Measurements from ENCODE around the gene CYTH4. TPM values are rescaled to one million over a fixed set of nuclear protein-coding genes. Genes with fewer than 3 reads are reported as not detected.
A peak's percentile ranks its signal among the peaks of the same experiment; 100 is the strongest.

Gene CYTH4
- polyA plus RNA-seq, 1 donor from 2014 or later = not detected

GRCh38 chr22:37320726-37321677 lies 38.7 kb downstream of the CYTH4 start:
- Histone ChIP-seq H3K9me2 (ENCODE audit: insufficient read depth, low read length) (no peaks in the 10 kb centered on the region), H3K27me3 (ENCODE audit: insufficient read depth, low read depth, low read length) (peaks cover 36% of the 10 kb centered on the region)

GRCh38 chr22:37324340-37325038 lies 42.2 kb downstream of the CYTH4 start:
- TF ChIP-seq, protein P1, sequence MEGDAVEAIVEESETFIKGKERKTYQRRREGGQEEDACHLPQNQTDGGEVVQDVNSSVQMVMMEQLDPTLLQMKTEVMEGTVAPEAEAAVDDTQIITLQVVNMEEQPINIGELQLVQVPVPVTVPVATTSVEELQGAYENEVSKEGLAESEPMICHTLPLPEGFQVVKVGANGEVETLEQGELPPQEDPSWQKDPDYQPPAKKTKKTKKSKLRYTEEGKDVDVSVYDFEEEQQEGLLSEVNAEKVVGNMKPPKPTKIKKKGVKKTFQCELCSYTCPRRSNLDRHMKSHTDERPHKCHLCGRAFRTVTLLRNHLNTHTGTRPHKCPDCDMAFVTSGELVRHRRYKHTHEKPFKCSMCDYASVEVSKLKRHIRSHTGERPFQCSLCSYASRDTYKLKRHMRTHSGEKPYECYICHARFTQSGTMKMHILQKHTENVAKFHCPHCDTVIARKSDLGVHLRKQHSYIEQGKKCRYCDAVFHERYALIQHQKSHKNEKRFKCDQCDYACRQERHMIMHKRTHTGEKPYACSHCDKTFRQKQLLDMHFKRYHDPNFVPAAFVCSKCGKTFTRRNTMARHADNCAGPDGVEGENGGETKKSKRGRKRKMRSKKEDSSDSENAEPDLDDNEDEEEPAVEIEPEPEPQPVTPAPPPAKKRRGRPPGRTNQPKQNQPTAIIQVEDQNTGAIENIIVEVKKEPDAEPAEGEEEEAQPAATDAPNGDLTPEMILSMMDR (IDR thresholded peaks at IDR 0.05; ENCODE audit: poor library complexity, severe bottlenecking) = no peak
- TF ChIP-seq, protein P2, sequence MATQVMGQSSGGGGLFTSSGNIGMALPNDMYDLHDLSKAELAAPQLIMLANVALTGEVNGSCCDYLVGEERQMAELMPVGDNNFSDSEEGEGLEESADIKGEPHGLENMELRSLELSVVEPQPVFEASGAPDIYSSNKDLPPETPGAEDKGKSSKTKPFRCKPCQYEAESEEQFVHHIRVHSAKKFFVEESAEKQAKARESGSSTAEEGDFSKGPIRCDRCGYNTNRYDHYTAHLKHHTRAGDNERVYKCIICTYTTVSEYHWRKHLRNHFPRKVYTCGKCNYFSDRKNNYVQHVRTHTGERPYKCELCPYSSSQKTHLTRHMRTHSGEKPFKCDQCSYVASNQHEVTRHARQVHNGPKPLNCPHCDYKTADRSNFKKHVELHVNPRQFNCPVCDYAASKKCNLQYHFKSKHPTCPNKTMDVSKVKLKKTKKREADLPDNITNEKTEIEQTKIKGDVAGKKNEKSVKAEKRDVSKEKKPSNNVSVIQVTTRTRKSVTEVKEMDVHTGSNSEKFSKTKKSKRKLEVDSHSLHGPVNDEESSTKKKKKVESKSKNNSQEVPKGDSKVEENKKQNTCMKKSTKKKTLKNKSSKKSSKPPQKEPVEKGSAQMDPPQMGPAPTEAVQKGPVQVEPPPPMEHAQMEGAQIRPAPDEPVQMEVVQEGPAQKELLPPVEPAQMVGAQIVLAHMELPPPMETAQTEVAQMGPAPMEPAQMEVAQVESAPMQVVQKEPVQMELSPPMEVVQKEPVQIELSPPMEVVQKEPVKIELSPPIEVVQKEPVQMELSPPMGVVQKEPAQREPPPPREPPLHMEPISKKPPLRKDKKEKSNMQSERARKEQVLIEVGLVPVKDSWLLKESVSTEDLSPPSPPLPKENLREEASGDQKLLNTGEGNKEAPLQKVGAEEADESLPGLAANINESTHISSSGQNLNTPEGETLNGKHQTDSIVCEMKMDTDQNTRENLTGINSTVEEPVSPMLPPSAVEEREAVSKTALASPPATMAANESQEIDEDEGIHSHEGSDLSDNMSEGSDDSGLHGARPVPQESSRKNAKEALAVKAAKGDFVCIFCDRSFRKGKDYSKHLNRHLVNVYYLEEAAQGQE (IDR thresholded peaks at IDR 0.05; ENCODE audit: borderline replicate concordance) = peak; percentile 29
- TF ChIP-seq EP300 (conservative IDR thresholded peaks at IDR 0.05; ENCODE audit: poor library complexity, severe bottlenecking) = no peak
- Histone ChIP-seq H3F3A (ENCODE audit: insufficient read depth, low read length, poor library complexity, severe bottlenecking) (no peaks in the 10 kb centered on the region), H3K79me2 (replicated peaks; ENCODE audit: insufficient read depth, low read length) (no peaks in the 10 kb centered on the region), H2AFZ (ENCODE audit: low read depth, low read length) (no peak overlapping the region), H3K27me3 (ENCODE audit: insufficient read depth, low read depth, low read length) (peaks cover 38% of the 10 kb centered on the region), H3K9ac (ENCODE audit: low read length) (peak overlapping the region; percentile 46), H3K4me2 (ENCODE audit: low read length) (no peak overlapping the region), H3K4me3 (ENCODE audit: low read length) (peak overlapping the region; percentile 63), H4K20me1 (ENCODE audit: insufficient read depth) (no peaks in the 10 kb centered on the region), H3K9me2 (ENCODE audit: insufficient read depth, low read length) (no peaks in the 10 kb centered on the region), H3K27ac (ENCODE audit: low read length) (no peak overlapping the region), H3K36me3 (ENCODE audit: insufficient read depth, low read length) (no peaks in the 10 kb centered on the region), H3K9me3 (ENCODE audit: low read length) (no peaks in the 10 kb centered on the region)

More at GRCh38 chr22:37320726-37321677, 38.7 kb downstream of the CYTH4 start:
- TF ChIP-seq EZH2 (IDR thresholded peaks at IDR 0.05; ENCODE audit: borderline replicate concordance, insufficient read depth, low read length, poor library complexity, severe bottlenecking) = no peak
- TF ChIP-seq MXI1 (conservative IDR thresholded peaks at IDR 0.05; ENCODE audit: poor library complexity, severe bottlenecking) = no peak
- TF ChIP-seq EP300 (conservative IDR thresholded peaks at IDR 0.05; ENCODE audit: poor library complexity, severe bottlenecking) = no peak
- no peak for TF ChIP-seq TAF1 (IDR thresholded peaks at IDR 0.05; ENCODE audit: low read depth)
- TF ChIP-seq RAD21 (conservative IDR thresholded peaks at IDR 0.05) = no peak
- TF ChIP-seq, protein P1 (IDR thresholded peaks at IDR 0.05; ENCODE audit: poor library complexity, severe bottlenecking) = no peak
- TF ChIP-seq POLR2AphosphoS5 (IDR thresholded peaks at IDR 0.05) = no peak
- TF ChIP-seq, protein P2 (IDR thresholded peaks at IDR 0.05; ENCODE audit: borderline replicate concordance) = no peak
- no peak for TF ChIP-seq SMC3 (conservative IDR thresholded peaks at IDR 0.05; ENCODE audit: poor library complexity)
- Histone ChIP-seq H3K9me3 (ENCODE audit: low read length) (no peaks in the 10 kb centered on the region), H3K4me3 (ENCODE audit: low read length) (no peak overlapping the region), H3K36me3 (ENCODE audit: insufficient read depth, low read length) (no peaks in the 10 kb centered on the region), H3K27ac (ENCODE audit: low read length) (no peak overlapping the region), H3K9ac (ENCODE audit: low read length) (no peak overlapping the region), H3K4me2 (ENCODE audit: low read length) (no peak overlapping the region), H3K79me2 (replicated peaks; ENCODE audit: insufficient read depth, low read length) (no peaks in the 10 kb centered on the region), H4K20me1 (ENCODE audit: insufficient read depth) (no peaks in the 10 kb centered on the region), H3F3A (ENCODE audit: insufficient read depth, low read length, poor library complexity, severe bottlenecking) (no peaks in the 10 kb centered on the region), H2AFZ (ENCODE audit: low read depth, low read length) (no peak overlapping the region)

Measured in neural cell (in vitro differentiated cells).